HG02571 (cell line): ENCODE results near the gene HES4.

Source experiments
- ATAC-seq: cut with Tn5 transposase; IDR thresholded peaks from one replicate; pipeline ENCODE4 v1.9.1; 2021; ENCODE audit warnings: mild to moderate bottlenecking, moderate library complexity; ENCODE audit not compliant: unreplicated experiment

The HES4 gene

DNA sequence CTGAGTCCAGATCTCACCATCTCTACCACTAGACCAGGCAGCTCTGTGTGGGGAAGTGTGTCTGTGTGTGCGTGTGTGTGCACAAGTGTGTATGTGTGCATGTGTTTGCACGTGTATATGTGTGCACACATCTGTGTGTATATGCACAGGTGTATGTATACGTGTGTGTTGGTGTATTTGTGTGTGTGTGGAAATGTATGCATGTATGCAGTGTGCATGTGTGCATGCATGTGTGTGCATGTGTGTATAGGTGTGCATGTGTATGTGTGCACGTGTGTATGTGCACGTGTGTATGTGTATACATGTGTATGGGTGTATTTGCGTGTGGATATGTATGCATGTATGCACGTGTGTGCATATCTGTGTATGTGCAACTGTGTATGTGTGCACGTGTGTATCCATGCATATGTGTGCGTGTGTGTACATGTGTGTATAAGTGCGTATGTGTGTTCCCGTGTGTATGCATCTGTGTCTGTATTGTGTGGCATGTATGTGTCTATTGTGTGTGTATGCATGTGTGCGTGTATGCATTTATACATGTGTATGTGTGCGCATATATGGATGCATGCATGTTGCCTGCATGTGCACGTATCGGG is 30.5 kb downstream of the HES4 start:
- ATAC-seq: no peak

DNA sequence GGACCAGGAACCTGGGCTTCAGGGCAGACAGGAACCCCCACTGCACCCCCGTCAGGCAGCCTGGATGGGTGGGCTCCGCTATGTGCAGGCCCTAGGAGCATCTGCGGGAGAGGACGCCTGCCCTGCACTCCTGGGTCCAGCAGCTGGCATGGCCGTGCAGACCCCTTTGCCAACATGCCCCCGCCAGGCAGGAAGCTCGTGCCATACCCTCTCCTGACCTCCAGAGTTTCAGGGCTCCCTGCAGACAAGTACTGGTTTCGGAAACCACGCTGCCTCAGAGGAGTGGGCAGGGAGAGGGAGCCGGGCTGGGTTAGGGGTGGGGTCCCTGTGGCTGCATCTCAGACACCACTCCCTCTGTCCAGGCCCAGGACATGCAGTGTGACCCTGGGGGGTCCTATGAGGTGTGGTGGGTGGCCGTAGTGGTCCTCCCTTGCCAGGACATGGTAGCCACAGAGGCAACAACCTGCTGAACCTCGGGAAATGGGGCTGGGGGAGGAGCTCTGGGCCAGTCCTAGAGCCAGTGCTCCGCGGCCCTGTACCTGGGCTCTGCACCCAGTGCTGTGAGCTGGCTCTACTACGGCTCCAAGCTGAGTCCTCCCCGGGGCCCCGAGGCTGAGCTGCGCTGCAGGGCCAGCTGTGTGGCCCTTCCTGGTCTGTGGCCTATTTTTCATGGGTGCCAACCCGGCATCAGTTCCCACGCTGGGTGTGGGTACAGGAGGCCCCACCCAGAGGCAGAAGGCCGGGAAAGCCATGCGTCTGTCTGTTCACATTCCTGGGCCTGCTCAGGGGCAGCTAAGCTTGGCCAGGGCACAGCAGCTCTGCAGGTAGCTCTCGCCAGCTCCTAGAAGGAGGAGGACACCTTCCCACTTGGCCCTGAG is 32.2 kb downstream of the HES4 start:
- ATAC-seq: no peak

DNA sequence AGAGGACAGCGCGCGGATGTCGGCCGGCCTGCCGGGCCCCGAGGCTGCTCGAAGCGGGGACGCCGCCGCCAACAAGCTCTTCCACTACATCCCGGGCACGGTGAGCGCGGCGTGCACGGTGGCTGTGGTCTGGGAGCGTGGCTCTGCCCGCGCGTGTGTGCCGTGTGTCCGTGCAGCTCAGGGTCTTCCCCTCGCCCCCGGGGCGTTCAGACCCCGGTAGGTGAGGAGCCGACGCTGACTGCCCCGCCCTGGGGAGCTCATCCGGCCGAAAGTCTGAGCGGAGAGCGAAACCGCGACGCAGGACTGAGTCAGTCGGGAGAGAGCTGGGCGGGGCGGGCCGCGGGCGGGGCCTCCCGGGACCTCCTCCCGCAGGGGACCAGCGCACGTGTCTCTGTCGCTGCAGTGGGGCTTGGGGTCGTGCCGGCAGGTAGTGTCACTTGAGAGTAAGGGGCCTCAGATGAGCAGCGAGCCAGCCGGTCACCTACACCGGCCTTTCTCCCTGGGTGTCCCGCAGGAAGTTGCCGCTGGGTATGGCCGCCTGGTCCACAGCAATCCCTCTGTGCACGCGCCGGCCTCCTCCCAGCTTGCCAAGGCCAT is 33.1 kb downstream of the HES4 start:
- ATAC-seq: no peak

DNA sequence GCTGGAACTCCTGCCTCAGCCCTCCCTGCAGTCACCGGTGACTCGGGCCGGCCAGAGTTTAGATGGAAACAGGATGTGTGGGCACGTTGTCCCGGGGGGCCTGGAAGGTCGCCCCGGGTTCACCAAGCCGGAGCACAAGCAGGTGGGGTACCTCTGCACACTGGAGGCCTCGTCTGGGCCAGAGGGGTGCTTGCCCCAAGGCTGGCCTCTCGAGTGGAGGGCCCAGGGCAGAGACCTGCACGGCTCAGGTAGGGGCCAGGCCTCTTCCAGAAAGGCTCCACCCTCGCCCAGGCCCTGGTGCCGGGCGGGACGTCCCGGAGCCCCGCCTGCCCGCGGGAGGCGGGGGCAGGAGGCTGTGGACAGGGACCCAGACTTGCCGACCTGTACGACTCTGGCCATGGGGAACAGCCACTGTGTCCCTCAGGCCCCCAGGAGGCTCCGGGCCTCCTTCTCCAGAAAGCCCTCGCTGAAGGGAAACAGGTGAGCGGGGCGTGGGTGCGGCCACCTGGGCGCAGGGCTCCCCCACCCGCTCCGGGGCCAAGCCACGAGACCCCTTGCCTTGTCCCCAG is 33.7 kb downstream of the HES4 start, which contains the start of gene PLEKHN1:
Gene PLEKHN1 (plus strand): TSS at position 348 of the 569 bp plus-strand sequence. CDS start 50 bp downstream, at position 398.
- no peak for ATAC-seq

DNA sequence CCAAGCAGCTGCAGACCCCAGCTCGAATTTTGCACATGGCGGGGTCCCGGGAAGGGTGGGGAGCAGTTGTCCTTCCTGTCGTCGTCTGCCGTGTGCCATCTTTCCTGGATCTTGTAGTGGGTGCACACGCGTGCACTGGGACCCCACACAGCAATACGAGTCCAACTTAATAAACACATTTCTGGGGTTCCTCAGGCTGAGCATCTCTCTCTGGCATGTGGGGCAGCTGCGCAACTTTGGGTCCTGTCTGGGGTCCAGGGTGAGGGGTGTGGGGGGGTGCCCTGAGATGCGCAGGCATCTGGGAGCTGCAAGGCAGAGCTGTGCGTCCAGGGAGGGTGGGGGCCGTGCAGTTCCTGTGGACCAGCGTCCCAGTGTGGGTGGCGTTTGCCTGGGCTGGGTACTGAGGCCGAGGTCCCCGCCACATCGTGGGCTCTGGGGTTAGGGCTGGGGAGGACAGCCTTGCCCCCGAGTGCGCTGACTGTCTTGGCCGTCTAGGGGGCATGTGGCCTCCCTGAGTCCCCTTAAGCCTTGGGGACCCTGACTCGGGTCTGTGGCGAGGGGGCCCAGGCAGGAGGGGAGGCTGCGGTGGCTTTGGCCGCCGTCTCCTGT is 34.3 kb downstream of the HES4 start:
- no peak for ATAC-seq

DNA sequence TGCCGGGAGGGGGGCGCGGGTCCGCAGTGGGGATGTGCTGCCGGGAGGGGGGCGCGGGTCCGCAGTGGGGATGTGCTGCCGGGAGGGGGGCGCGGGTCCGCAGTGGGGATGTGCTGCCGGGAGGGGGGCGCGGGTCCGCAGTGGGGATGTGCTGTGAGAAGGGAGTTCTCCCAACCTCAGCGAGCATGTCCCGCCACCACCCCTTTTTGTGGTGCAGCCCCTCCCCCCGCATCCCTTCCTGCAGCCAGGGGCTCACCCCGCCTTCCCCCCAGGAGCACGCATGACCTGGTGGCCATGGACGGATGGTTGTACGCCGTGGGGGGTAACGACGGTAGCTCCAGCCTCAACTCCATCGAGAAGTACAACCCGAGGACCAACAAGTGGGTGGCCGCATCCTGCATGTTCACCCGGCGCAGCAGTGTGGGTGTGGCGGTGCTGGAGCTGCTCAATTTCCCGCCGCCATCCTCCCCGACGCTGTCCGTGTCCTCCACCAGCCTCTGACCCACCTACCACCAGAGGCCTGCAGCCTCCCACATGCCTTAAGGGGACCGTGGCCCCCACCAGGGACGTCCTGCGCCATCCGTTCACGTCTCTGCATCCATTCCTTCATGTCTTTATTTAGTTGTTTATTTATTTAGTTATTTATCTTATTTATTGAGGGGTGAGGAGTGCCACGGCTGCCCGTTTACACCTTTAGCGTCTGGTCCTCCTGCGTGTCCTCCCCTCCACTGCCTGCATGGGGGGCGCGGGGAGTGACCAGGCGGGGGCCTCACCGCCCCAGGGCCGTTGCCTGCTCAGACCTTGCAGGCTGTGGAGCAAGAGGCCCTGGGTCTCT is 35.0 kb downstream of the HES4 start:
- ATAC-seq: no peak

DNA sequence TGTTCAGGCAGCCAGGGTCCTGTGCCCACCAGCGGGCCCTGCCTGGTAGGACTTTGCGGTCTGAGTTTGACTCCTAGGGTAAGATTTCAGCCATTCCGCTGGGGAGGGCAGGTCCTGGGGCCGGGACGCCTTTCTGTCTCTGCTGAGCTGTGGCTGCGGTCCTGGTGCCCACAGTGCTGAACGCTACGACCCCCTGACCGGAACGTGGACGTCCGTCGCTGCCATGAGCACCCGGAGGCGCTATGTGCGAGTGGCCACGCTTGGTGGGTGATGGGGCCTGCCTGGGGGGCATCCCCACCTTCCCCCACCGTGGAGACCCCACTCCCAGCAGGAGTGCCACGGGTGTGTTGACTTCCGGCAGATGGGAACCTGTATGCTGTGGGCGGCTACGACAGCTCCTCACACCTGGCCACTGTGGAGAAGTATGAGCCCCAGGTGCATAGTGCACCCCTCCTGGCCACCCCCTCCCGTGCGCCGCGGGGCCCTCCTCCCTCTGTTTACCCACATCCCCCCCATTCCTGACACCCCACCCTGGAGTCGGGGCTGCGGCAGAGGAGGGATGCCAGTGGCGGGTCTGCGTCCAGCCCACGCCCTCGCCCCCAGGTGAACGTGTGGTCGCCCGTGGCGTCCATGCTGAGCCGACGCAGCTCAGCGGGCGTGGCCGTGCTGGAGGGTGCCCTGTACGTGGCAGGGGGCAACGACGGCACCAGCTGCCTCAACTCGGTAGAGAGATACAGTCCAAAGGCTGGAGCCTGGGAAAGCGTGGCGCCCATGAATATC is 36.0 kb downstream of the HES4 start:
- ATAC-seq: no peak

DNA sequence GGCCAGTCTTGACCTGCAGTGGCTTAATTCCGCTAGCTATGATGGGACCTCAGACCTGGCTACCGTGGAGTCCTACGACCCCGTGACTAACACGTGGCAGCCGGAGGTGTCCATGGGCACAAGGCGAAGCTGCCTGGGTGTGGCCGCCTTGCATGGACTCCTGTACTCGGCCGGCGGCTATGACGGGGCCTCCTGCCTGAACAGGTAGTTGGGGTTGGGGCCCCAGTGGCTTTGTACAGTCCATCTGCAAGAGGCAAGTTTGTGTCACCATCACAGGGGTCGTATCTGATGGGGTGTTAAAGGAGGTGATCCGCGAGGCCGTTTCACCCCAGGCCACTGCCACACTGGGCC is 36.6 kb downstream of the HES4 start:
- no peak for ATAC-seq

DNA sequence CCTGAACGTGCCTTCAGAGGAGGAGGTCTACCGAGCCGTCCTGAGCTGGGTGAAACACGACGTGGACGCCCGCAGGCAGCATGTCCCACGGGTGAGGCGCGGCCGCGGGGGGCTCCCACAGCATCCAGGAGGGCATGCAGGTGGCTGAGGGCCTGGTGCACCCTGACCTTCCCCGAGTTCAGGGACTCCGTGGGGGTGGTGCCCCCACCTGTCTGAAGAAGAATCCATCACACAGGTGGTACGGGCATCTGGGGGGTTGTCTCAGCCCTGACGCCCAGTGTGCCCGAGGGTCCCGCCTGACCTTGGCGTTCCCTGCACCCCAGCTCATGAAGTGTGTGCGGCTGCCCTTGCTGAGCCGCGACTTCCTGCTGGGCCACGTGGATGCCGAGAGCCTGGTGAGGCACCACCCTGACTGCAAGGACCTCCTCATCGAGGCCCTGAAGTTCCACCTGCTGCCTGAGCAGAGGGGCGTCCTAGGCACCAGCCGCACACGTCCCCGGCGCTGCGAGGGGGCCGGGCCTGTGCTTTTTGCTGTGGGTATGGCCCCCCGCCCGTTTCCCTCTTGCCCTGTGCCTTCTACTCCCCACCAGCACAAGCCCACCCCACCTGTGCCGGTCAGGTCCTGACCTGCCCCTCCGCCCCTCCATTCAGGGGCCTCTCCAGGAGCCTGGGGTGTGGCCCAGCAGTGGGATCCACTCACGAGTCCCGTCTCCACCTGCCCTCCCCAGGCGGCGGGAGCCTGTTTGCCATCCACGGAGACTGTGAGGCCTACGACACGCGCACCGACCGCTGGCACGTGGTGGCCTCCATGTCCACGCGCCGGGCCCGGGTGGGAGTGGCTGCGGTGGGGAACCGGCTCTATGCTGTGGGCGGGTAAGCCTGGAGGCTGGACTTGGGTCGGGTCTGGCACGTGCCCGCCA is 37.3 kb downstream of the HES4 start:
- no peak for ATAC-seq

DNA sequence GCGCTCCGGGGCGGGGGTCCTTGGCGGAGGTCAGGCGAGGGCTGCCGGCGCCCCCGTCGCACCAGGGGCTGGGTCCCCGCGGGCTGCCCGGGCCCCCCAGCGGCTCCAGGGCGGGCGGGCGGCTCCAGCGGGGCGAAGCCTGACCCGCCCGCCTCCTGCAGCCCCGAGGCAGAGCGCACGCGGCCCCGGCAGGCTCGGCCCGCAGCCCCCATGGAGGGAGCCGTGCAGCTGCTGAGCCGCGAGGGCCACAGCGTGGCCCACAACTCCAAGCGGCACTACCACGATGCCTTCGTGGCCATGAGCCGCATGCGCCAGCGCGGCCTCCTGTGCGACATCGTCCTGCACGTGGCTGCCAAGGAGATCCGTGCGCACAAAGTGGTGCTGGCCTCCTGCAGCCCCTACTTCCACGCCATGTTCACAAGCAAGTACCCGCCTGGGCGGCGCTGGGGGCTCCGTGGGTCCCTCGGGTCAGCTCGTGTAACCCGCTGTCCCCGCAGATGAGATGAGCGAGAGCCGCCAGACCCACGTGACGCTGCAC is 38.7 kb downstream of the HES4 start:
- ATAC-seq: no peak

DNA sequence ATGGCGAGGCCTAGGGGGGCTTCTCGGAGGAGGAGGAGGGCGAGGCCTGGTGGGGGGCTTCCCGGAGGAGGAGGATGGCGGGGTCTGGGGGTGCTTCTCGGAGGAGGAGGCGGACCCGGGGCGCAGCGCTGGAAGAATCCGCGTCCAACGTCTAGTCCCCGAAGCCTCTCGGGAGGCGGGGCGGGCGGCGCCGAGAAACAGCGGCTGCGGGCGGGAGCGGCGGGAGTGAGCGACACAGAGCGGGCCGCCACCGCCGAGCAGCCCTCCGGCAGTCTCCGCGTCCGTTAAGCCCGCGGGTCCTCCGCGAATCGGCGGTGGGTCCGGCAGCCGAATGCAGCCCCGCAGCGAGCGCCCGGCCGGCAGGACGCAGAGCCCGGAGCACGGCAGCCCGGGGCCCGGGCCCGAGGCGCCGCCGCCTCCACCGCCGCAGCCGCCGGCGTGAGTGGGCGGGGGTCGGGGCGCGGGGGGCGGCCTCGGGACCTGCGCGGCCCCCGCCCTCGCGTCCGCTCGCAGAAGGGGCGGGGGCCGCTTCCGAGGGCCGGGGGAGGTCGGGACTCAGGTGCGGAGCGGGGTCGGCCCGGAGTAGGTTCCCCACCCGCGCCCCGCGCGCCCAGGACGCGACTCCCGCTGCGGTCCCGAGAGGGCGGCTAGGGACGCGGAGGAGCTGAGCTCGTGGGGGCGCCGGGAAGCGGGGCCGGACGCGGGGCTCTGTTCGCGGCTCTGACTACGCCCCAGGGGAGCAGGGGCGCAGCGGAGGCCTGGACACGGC is 39.4 kb downstream of the HES4 start, which contains the start of gene KLHL17:
Gene KLHL17 (plus strand): TSS at position 222 of the 769 bp plus-strand sequence. CDS start 110 bp downstream, at position 332.
- ATAC-seq: no peak

DNA sequence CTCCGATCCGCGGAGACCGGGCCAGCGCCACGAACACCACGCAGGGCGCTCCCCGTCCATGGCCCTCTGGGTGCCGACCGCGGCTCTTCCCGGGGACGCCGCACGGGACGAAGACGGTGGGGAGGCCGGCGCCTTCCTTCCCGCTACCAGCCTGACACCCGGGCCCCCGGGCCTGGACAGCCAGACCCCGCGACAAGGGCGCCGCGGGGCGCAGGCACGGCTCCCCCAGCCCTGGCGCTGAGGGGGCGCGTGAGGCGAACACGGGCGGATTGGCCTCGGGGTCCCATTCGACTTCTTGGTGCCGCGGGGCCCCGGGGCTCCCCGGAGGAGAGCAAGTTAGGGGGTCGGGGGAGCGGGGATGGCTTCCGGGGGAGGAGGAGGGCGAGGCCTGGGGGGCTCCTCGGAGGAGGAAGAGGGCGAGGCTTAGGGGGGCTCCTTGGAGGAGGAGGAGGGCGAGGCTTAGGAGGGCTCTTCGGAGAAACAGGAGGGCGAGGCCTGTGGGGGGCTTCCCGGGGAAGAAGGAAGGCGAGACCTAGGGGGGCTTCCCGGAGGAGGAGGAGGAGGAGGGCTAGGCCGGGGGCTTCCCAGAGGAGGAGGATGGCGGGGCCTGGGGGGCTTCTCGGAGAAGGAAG is 40.0 kb downstream of the HES4 start:
- no peak for ATAC-seq

DNA sequence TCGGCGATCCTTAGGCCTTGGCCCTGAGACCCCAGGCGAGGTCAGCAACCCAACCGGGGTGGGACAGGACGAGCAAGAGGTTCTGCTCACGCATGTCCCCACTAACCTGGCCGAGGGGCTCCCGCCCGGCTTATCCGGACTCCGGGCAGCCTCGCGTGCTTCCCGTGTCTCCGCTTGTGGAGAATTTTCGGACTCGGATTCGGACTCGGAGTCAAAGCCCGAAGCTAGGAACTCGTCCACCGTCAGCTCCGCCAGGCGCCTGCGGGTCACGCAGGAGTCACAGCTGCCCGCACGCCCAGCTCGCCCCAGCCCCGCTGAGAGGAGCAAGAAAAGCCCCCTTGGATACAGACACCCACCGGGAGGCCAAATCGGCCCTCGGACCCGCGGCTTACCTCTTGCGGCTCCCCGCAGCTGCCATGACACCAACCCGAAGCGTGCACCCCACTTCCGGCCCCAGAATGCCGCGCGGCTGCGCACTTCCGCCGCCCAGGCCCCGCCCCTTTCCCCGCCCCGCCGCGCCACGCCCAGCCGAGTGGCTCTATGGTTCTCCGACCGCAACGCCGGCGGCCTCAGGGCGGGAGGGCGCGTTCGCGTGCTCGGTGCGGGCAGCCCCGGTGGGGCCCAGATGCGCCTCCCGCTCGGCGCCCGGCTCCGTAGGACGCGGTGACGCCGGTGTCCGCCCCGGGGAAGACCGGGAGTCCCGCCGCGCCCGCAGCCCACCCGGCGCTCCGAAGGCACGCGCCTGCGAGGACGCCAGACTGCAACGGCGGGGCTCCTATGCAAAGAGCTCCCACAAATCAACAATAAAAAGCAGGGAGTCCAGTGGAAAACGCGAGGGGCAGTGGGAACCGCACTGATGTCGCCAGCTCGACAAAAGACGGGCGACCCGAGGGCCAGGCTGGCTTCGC is 40.8 kb downstream of the HES4 start, which contains the start of gene NOC2L:
Gene NOC2L (minus strand): TSS at position 434 of the 908 bp plus-strand sequence. CDS start 16 bp downstream, at position 418.
- ATAC-seq: peak; percentile 63

DNA sequence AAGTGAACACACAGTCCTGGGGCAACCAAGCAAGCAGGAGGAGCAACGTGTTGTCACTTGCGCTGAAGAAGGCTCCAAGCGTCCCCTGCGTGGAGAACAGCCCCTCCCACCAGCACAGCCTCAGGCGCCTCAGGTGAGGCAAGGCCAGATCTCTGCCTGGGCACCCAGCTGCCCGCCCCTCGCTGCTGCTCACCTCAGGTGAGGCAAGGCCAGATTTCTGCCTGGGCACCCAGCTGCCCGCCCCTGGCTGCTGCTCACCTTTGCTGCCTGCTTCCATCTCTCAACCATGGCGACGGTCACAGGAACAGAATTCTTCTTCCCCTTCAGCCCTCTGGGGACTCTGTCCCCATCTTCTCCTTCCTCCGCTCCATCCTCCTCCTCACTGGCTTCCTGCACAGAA is 43.3 kb downstream of the HES4 start:
- ATAC-seq: no peak

DNA sequence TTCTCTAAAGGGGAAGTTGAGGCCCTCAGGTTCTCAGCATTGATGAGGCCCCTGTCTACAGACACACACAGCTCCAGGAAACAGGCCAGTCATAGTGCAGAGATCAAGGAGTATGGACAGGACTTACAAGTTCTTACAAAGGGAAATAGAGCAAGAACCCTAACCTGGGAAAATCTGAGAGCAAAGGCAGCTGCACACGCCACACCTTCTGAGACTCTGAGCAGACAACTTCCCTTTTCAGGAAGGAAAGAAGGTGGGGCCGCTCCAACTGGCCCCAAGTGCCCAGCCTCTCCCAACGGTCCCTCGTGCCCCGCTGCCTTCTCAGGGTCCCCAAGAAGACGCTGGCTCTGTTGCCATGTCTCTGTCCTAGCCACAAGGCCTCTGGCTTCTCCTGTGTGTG is 44.4 kb downstream of the HES4 start:
- ATAC-seq: no peak

DNA sequence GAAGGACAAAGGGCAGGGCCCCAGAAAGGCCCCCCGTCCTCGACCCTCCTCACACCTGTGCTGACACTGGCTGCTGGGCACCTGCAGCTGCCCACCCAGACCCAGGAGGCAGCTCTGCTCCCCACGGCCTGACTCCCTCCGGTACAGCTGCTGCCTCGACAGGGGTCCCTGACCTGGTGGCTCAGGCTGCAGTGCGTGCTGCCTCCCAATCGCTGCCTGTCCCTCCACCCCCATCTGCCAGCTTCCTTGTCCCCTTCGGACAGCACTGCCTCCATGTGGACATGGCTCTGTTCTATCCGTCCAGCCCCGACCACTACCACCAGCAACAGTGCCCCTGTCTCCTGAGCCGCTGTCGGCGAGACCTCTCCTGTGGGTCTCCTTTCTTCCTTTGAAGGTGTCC is 45.0 kb downstream of the HES4 start:
- ATAC-seq: no peak
